Coronary artery (tissue), 2 donors: Measurements from ENCODE around the gene HADH.

Source experiments
- DNase-seq: peaks from one replicate; pipeline ENCODE4 v3.0.0-alpha.2; 2017; ENCODE audit warnings: low spot score
- H3K27ac ChIP-seq, 2 donors: fragments of 200-600 bp; sonication (generic); one replicate each; pipeline ENCODE4 v1.5.1; 2016 to 2019
- H3K4me3 ChIP-seq: fragments of 200-600 bp; sonication (generic); 2 replicates; pipeline ENCODE4 v1.5.1; 2016; ENCODE audit warnings: mild to moderate bottlenecking, moderate library complexity
- CTCF ChIP-seq: fragments of 200-600 bp; sonication (generic); IDR thresholded peaks from one replicate; pipeline ENCODE4 v1.5.1; 2019; ENCODE audit warnings: antibody characterized with exemption

The HADH gene

GRCh38 chr4:107996949-107997788 lies 7.5 kb downstream of the HADH start:
- Histone ChIP-seq H3K4me3 (peak overlapping the region; percentile 2), H3K27ac (peak overlapping the region; percentile 81 to 87)
- no peak for TF ChIP-seq CTCF
- DNase-seq = peak; percentile 78

GRCh38 chr4:107997794-107998193 lies 8.1 kb downstream of the HADH start:
- no peak overlapping the region for H3K4me3 ChIP-seq
- TF ChIP-seq CTCF = no peak
- no peak for DNase-seq
- H3K27ac ChIP-seq = peak overlapping the region; percentile 81 to 87

GRCh38 chr4:107999932-108000539 lies 10.3 kb downstream of the HADH start:
- peak overlapping the region; percentile 45 to 81 for H3K27ac ChIP-seq

GRCh38 chr4:108001540-108002135 lies 11.9 kb downstream of the HADH start:
- Histone ChIP-seq H3K27ac (no peak overlapping the region), H3K4me3 (no peak overlapping the region)
- TF ChIP-seq CTCF = no peak
- DNase-seq = no peak

More at GRCh38 chr4:107999932-108000539, 10.3 kb downstream of the HADH start:
- DNase-seq = no peak
- no peak overlapping the region for H3K4me3 ChIP-seq
- no peak for TF ChIP-seq CTCF

GRCh38 chr4:108003982-108004515 lies 14.4 kb downstream of the HADH start:
- no peak for TF ChIP-seq CTCF
- no peak for DNase-seq
- Histone ChIP-seq H3K27ac (peak overlapping the region in 1 of 2 donors; percentile 31), H3K4me3 (no peak overlapping the region)

- no peak overlapping the region for H3K27ac ChIP-seq
- no peak for DNase-seq
- no peak for TF ChIP-seq CTCF
- H3K4me3 ChIP-seq = no peak overlapping the region
Observed at GRCh38 chr4:108004646-108005045, 15.0 kb downstream of the HADH start.
